CD4-positive, CD25-positive, alpha-beta regulatory T cell (primary cell): ENCODE data around the gene CCDC187. TPM values are rescaled to one million over a fixed set of nuclear protein-coding genes. Genes with fewer than 3 reads are reported as not detected.

Source experiments
- ATAC-seq, 2 donors: fragments of 150-1000 bp; cut with Tn5 transposase; one replicate each; pipeline ENCODE4 v1.10.0; 2021; ENCODE audit warnings: low read depth in 2 of 2, moderate number of reproducible peaks in 2 of 2, moderate library complexity in 1 of 2
- DNase-seq, 3 donors: peaks; one replicate each; pipeline versions ENCODE4 v3.0.0 to v3.0.0-alpha.2; 2012 to 2022; ENCODE audit warnings: mixed read lengths in 1 of 3
- H3K27ac ChIP-seq: one replicate; pipeline ENCODE4 v1.7.0; 2013; ENCODE audit warnings: mild to moderate bottlenecking, low read length; ENCODE audit not compliant: insufficient read depth, poor library complexity, severe bottlenecking
- H3K27me3 ChIP-seq: one replicate; pipeline ENCODE4 v1.7.0; 2013; ENCODE audit warnings: low read length; ENCODE audit not compliant: control insufficient read depth, insufficient read depth
- H3K36me3 ChIP-seq: one replicate; pipeline ENCODE4 v1.7.0; 2013; ENCODE audit warnings: mild to moderate bottlenecking, low read length, moderate library complexity; ENCODE audit not compliant: control insufficient read depth, insufficient read depth
- H3K4me1 ChIP-seq: 2 replicates; pipeline ENCODE4 v1.7.0; 2013; ENCODE audit warnings: mild to moderate bottlenecking, low read length; ENCODE audit not compliant: insufficient read depth, control insufficient read depth, poor library complexity, severe bottlenecking
- H3K4me3 ChIP-seq: one replicate; pipeline ENCODE4 v1.7.0; 2013; ENCODE audit warnings: low read depth, mild to moderate bottlenecking, low read length, moderate library complexity
- H3K9me3 ChIP-seq, 2 experiments: 1 replicate in 1 of 2; 2 replicates in 1 of 2; pipeline ENCODE4 v1.7.0; 2013; ENCODE audit warnings: low read length in 2 of 2, mild to moderate bottlenecking in 1 of 2, moderate library complexity in 1 of 2; ENCODE audit not compliant: control insufficient read depth in 2 of 2
- H3K27ac Mint-ChIP-seq, 3 donors: one replicate each; pipeline ENCODE4 v1.8.0; 2020 to 2022; ENCODE audit warnings: mild to moderate bottlenecking in 3 of 3, mixed read lengths in 3 of 3, moderate library complexity in 2 of 3
- H3K27me3 Mint-ChIP-seq: one replicate; pipeline ENCODE4 v1.8.0; 2022; ENCODE audit warnings: mild to moderate bottlenecking, mixed read lengths
- H3K36me3 Mint-ChIP-seq: one replicate; pipeline ENCODE4 v1.8.0; 2020; ENCODE audit warnings: mixed read lengths
- H3K4me1 Mint-ChIP-seq, 4 donors: one replicate each; pipeline ENCODE4 v1.8.0; 2020 to 2022; ENCODE audit warnings: mixed read lengths in 4 of 4, mild to moderate bottlenecking in 1 of 4
- H3K4me3 Mint-ChIP-seq, 4 donors: one replicate each; pipeline ENCODE4 v1.8.0; 2020 to 2022; ENCODE audit warnings: mild to moderate bottlenecking in 4 of 4, mixed read lengths in 4 of 4, moderate library complexity in 3 of 4
- H3K9me3 Mint-ChIP-seq, 7 donors: one replicate each; pipeline ENCODE4 v1.8.0; 2020 to 2022; ENCODE audit warnings: mixed read lengths in 7 of 7, mild to moderate bottlenecking in 3 of 7, moderate library complexity in 2 of 7
- polyA plus RNA-seq, 4 donors: library from polyadenylated mRNA; unstranded; fragments of 300-500 nt; fragmentation: Illumina TruSeq; gene quantifications; one replicate each; pipeline ENCODE4 v1.2.3, GENCODE V29; 2021
- total RNA-seq: library from RNA; stranded (reverse); gene quantifications from one replicate; pipeline ENCODE4 v1.2.3, GENCODE V29; 2022

The CCDC187 gene
- total and polyA plus RNA-seq, 5 donors from 2014 or later, result not detected

- DNase-seq (peak in 1 of 3 donors; percentile 27), ATAC-seq (peak in 1 of 2 donors; percentile 27)
- Mint-ChIP-seq H3K36me3 (no peaks in the 10 kb centered on the region), H3K4me3 (peak overlapping the region in 1 of 4 donors; percentile 41), H3K27me3 (no peaks in the 10 kb centered on the region), H3K9me3 (no peaks in the 10 kb centered on the region), H3K27ac (no peak overlapping the region), H3K4me1 (peaks cover 0 to 6% (median 4%) of the 10 kb centered on the region in 4 donors)
- H3K36me3 ChIP-seq, result no peaks in the 10 kb centered on the region
- H3K27ac ChIP-seq, result no peak overlapping the region
- H3K27me3 ChIP-seq, result peaks cover 2% of the 10 kb centered on the region
- peaks cover 10% of the 10 kb centered on the region for H3K4me1 ChIP-seq
- no peaks in the 10 kb centered on the region for H3K9me3 ChIP-seq
- H3K4me3 ChIP-seq, result no peak overlapping the region
These were observed 2.6 kb upstream of the CCDC187 start for GRCh38 chr9:136306211-136307208.

DNA sequence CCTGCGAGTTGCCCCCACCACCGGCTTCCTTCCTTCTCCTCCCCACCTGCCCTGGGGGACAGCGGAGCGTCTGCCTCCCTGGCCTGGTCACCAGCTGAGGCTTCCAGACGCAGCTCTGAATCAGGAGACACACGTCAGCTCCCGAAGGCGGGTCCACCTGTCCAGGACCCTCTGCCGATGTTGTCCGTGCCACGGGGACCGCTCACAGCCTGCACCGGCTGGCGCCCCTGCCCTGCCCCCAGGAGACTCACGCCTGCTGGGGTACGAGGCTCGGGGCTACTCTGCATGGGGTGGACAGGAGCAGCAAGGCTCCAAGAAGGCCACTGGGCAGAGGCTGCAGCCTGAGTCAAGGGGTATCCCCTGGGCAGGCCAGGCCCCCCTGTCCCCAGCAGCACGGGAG, 1.9 kb upstream of the CCDC187 start:
- no peaks in the 10 kb centered on the region for H3K9me3 ChIP-seq
- H3K4me1 ChIP-seq, result peaks cover 4% of the 10 kb centered on the region
- Mint-ChIP-seq H3K27me3 (no peaks in the 10 kb centered on the region), H3K4me1 (peaks cover 0 to 6% (median 4%) of the 10 kb centered on the region in 4 donors), H3K4me3 (no peak overlapping the region), H3K9me3 (no peaks in the 10 kb centered on the region), H3K36me3 (no peaks in the 10 kb centered on the region), H3K27ac (no peak overlapping the region)
- no peak overlapping the region for H3K4me3 ChIP-seq
- ATAC-seq (peak in 1 of 2 donors; percentile 12), DNase-seq (no peak)
- H3K27me3 ChIP-seq, result peaks cover 2% of the 10 kb centered on the region
- H3K27ac ChIP-seq, result no peak overlapping the region
- H3K36me3 ChIP-seq, result no peaks in the 10 kb centered on the region

- Mint-ChIP-seq H3K4me1 (peaks cover 0 to 6% (median 4%) of the 10 kb centered on the region in 4 donors), H3K27ac (no peak overlapping the region), H3K36me3 (no peaks in the 10 kb centered on the region), H3K27me3 (no peaks in the 10 kb centered on the region), H3K9me3 (no peaks in the 10 kb centered on the region), H3K4me3 (no peak overlapping the region)
- Histone ChIP-seq H3K36me3 (no peaks in the 10 kb centered on the region), H3K27me3 (peaks cover 2% of the 10 kb centered on the region), H3K27ac (no peak overlapping the region), H3K4me3 (no peak overlapping the region), H3K4me1 (peaks cover 4% of the 10 kb centered on the region), H3K9me3 (no peaks in the 10 kb centered on the region)
- no peak for DNase-seq
- no peak for ATAC-seq
These were observed 1.1 kb upstream of the CCDC187 start for GRCh38 chr9:136304981-136305380.

DNA sequence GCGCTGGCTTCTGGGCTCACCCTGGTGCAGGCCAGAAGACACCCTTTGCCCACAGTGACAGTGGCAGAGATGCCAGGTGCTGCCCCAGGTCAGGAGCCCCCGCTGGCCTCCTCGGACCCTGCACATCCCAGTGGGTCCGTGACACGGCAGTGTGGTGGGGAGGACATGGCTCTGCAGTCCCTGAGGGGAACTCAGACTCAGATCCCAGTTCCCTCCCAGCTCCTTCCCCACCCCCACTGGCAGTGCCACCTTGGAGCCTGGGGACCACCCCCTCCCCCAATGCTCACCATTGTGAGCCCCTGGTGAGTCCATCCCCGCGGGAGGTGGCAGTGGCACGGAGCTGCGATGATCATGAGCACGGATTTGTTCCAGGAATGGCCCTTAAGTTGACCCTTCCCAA, 562 bp upstream of the CCDC187 start:
- Histone ChIP-seq H3K9me3 (no peaks in the 10 kb centered on the region), H3K4me1 (peaks cover 4% of the 10 kb centered on the region), H3K4me3 (no peak overlapping the region), H3K27ac (no peak overlapping the region), H3K27me3 (peaks cover 2% of the 10 kb centered on the region), H3K36me3 (no peaks in the 10 kb centered on the region)
- DNase-seq (no peak), ATAC-seq (no peak)
- no peaks in the 10 kb centered on the region for H3K27me3 Mint-ChIP-seq
- H3K4me3 Mint-ChIP-seq, result no peak overlapping the region
- H3K4me1 Mint-ChIP-seq, result peaks cover 0 to 6% (median 4%) of the 10 kb centered on the region in 4 donors
- H3K36me3 Mint-ChIP-seq, result no peaks in the 10 kb centered on the region
- no peak overlapping the region for H3K27ac Mint-ChIP-seq
- H3K9me3 Mint-ChIP-seq, result no peaks in the 10 kb centered on the region

- peaks cover 0 to 6% (median 4%) of the 10 kb centered on the region in 4 donors for H3K4me1 Mint-ChIP-seq
- peaks cover 4% of the 10 kb centered on the region for H3K4me1 ChIP-seq
- no peaks in the 10 kb centered on the region for H3K27me3 Mint-ChIP-seq
- H3K36me3 Mint-ChIP-seq, result no peaks in the 10 kb centered on the region
- H3K9me3 Mint-ChIP-seq, result no peaks in the 10 kb centered on the region
- H3K27ac ChIP-seq, result no peak overlapping the region
- no peak overlapping the region for H3K4me3 ChIP-seq
- H3K27me3 ChIP-seq, result no peaks in the 10 kb centered on the region
- no peak for DNase-seq
- no peak for ATAC-seq
- H3K27ac Mint-ChIP-seq, result no peak overlapping the region
- H3K4me3 Mint-ChIP-seq, result no peak overlapping the region
- no peaks in the 10 kb centered on the region for H3K9me3 ChIP-seq
- no peaks in the 10 kb centered on the region for H3K36me3 ChIP-seq
These were observed 649 bp downstream of the CCDC187 start for GRCh38 chr9:136303066-136303824.

DNA sequence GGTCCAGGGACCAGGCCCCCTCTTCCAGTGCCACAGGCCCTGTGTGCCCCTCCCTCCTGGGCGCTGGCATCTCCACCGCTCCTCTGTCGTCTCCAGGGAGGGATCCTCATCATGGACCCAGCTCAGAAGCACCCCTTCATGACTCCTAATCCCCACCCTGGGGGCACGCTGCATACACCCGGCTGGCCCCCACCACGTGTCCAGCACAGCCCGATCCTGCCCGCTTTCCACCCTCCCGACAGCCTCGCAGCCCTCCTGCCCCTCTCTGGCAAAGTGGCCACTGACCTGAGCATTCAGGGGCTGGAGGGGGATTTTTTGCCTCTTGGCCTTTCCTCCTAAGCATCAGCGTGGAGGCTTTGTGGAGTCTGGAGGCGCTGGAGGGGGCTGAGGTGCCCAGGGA, 1.4 kb downstream of the CCDC187 start:
- no peak for ATAC-seq
- H3K4me3 Mint-ChIP-seq, result no peak overlapping the region
- H3K4me3 ChIP-seq, result no peak overlapping the region

GRCh38 chr9:136300866-136301265, 3.0 kb downstream of the CCDC187 start:
- Histone ChIP-seq H3K36me3 (no peaks in the 10 kb centered on the region), H3K4me1 (no peaks in the 10 kb centered on the region), H3K4me3 (no peak overlapping the region), H3K27ac (no peak overlapping the region), H3K27me3 (no peaks in the 10 kb centered on the region), H3K9me3 (no peaks in the 10 kb centered on the region)
- no peaks in the 10 kb centered on the region for H3K9me3 Mint-ChIP-seq
- DNase-seq (no peak), ATAC-seq (no peak)
- H3K4me3 Mint-ChIP-seq, result no peak overlapping the region
- no peaks in the 10 kb centered on the region for H3K36me3 Mint-ChIP-seq
- H3K4me1 Mint-ChIP-seq, result no peaks in the 10 kb centered on the region
- H3K27me3 Mint-ChIP-seq, result no peaks in the 10 kb centered on the region
- no peak overlapping the region for H3K27ac Mint-ChIP-seq

More for the DNA sequence above, 1.4 kb downstream of the CCDC187 start:
- no peaks in the 10 kb centered on the region for H3K9me3 ChIP-seq
- H3K27me3 Mint-ChIP-seq, result no peaks in the 10 kb centered on the region
- no peak overlapping the region for H3K27ac ChIP-seq
- H3K9me3 Mint-ChIP-seq, result no peaks in the 10 kb centered on the region
- H3K36me3 Mint-ChIP-seq, result no peaks in the 10 kb centered on the region
- no peak overlapping the region for H3K27ac Mint-ChIP-seq
- H3K4me1 Mint-ChIP-seq, result peaks cover 0 to 6% (median 4%) of the 10 kb centered on the region in 4 donors
- DNase-seq, result no peak
- no peaks in the 10 kb centered on the region for H3K36me3 ChIP-seq
- no peaks in the 10 kb centered on the region for H3K27me3 ChIP-seq
- peaks cover 4% of the 10 kb centered on the region for H3K4me1 ChIP-seq
